ENCODE measurements around the gene SLCO4A1. TPM values are rescaled to one million over a fixed set of nuclear protein-coding genes. Genes with fewer than 3 reads are reported as not detected.
A peak's percentile ranks its signal among the peaks of the same experiment; 100 is the strongest.

SLCO4A1 gene
- total and polyA plus RNA-seq, 2 of the 4 experiments (the other 2 are of a cell fraction) = 0.72 to 1.1 TPM

- no peaks in the 10 kb centered on the region for H3K9me1 ChIP-seq (ENCODE audit: insufficient read depth, low read length)
- no TSS peak for BruUV-seq (replicated peaks)
- no peak overlapping the region for H4K8ac ChIP-seq (ENCODE audit: low read depth in 2 of 2, low read length in 2 of 2)
- H3K36me3 ChIP-seq (ENCODE audit: control insufficient read depth, insufficient read depth, low read length) = no peaks in the 10 kb centered on the region
- H3K9ac ChIP-seq (ENCODE audit: low read depth, low read length) = no peak overlapping the region
- ATAC-seq (ENCODE audit: low read depth) = no peak
- no peaks in the 10 kb centered on the region for H4K20me1 ChIP-seq (ENCODE audit: insufficient read depth, low read length)
- H3K4me1 ChIP-seq (ENCODE audit: control insufficient read depth, insufficient read depth, low read length) = peaks cover 3% of the 10 kb centered on the region; the same call in 1 of the 2 replicates
- intact Hi-C loops (cut with micrococcal nuclease) = no loop called here
- no peak overlapping the region for H2BK15ac ChIP-seq (ENCODE audit: low read depth, low read length)
- no peak overlapping the region for H3K4ac ChIP-seq (ENCODE audit: low read depth, low read length)
- H3K27ac ChIP-seq (ENCODE audit: insufficient read depth, low read length) = no peak overlapping the region
- H3K4me3 ChIP-seq (ENCODE audit: insufficient read depth, low read depth, low read length) = no peak overlapping the region
- no peaks in the 10 kb centered on the region for H3K79me1 ChIP-seq (ENCODE audit: low read depth in 1 of 2, low read length in 2 of 2)
- H4K91ac ChIP-seq (ENCODE audit: insufficient read depth, low read depth, low read length) = no peak overlapping the region
- H3K14ac ChIP-seq (replicated peaks; ENCODE audit: low read depth, low read length) = no peak overlapping the region
- H3K18ac ChIP-seq (ENCODE audit: low read depth, low read length) = no peak overlapping the region
- TF ChIP-seq CEBPB (IDR thresholded peaks at IDR 0.05; ENCODE audit: low read depth, low read length) (peak; percentile 26; the same call in 1 of the 2 replicates), POLR2A (IDR thresholded peaks at IDR 0.05; ENCODE audit: low read depth, low read length) (no peak)
- H2BK20ac ChIP-seq (ENCODE audit: low read depth, low read length) = no peak overlapping the region
- peaks cover 9% of the 10 kb centered on the region for H3K9me3 ChIP-seq (ENCODE audit: control insufficient read depth, insufficient read depth, low read length)
- H4K5ac ChIP-seq (ENCODE audit: low read depth, low read length) = no peak overlapping the region
- no peak overlapping the region for H3K56ac ChIP-seq (ENCODE audit: extremely low read depth, insufficient read depth, low read length)
- H2AK9ac ChIP-seq (replicated peaks; ENCODE audit: low read depth, low read length, poor library complexity) = no peak overlapping the region
- DNase-seq = no peak
- H2AFZ ChIP-seq (replicated peaks; ENCODE audit: low read length, poor library complexity) = no peak overlapping the region
- no peak overlapping the region for H2BK5ac ChIP-seq (ENCODE audit: low read depth, low read length, poor library complexity, severe bottlenecking)
- CTCF ChIA-PET = no interaction called here
- no peak overlapping the region for H2BK120ac ChIP-seq (ENCODE audit: low read depth, low read length)
- H2AK5ac ChIP-seq (ENCODE audit: low read depth, low read length) = no peak overlapping the region
- 100% methylated on average over 4 of the region's 9 CpGs; no CpG with 5 or more reads in 1 of the 2 experiments for WGBS, 2 experiments (ENCODE audit: extremely low coverage in 2 of 2, insufficient read length in 1 of 2)
- no peak overlapping the region for H3K4me2 ChIP-seq (ENCODE audit: low read depth, low read length)
- dilution Hi-C loops (cut with HindIII; ENCODE audit: low sequenced_read_pairs, unreplicated experiment) = no loop called here
- in situ Hi-C loops (cut with MboI; ENCODE audit: low sequenced_read_pairs) = loop anchor here (25.0 kb wide), 1 partner anchor 335 kb away; the partner anchor contains the start of gene BHLHE23
- POLR2A ChIA-PET (ENCODE audit: unreplicated experiment) = no interaction called here
- H3K23ac ChIP-seq (ENCODE audit: low read depth, low read length) = no peak overlapping the region
- peaks cover 9% of the 10 kb centered on the region for H3K27me3 ChIP-seq (ENCODE audit: control insufficient read depth, insufficient read depth, low read length)
These were observed 34.7 kb downstream of the SLCO4A1 start for GRCh38 chr20:62676976-62677375.

Measured in IMR-90 (cell line).